ENCODE measurements around the gene GPANK1. TPM values are rescaled to one million over a fixed set of nuclear protein-coding genes. Genes with fewer than 3 reads are reported as not detected.

Gene GPANK1
- total and polyA plus RNA-seq, 9 of the 15 experiments (the other 6 are each of a cell fraction or from before 2014, with no cell fraction given): 32.2 to 111 (median 46.3) TPM

GRCh38 chr6:31681135-31681671, 16.4 kb upstream of the GPANK1 start (continued):
- TF ChIP-seq STAT6 (CRISPR knock-in tag; IDR thresholded peaks at IDR 0.05) (no peak), PATZ1 (CRISPR knock-in tag; IDR thresholded peaks at IDR 0.05; ENCODE audit: borderline replicate concordance) (no peak), TGIF2 (CRISPR knock-in tag; IDR thresholded peaks at IDR 0.05) (no peak), HDAC2 (IDR thresholded peaks at IDR 0.05) (no peak), ZBTB33 (CRISPR knock-in tag; IDR thresholded peaks at IDR 0.05) (peak; percentile 86), MEF2D (tag; conservative IDR thresholded peaks at IDR 0.05; ENCODE audit: low read depth) (no peak), ILK (tag; IDR thresholded peaks at IDR 0.05; ENCODE audit: borderline replicate concordance, low read depth) (no peak), CBX5 (IDR thresholded peaks at IDR 0.05; ENCODE audit: borderline replicate concordance, low read depth) (0 out of 2 replicates have a peak, but pooled peaks have one; percentile 10), ZFX (CRISPR knock-in tag; IDR thresholded peaks at IDR 0.05) (no peak), CBX8 (IDR thresholded peaks at IDR 0.05; ENCODE audit: borderline replicate concordance, extremely low read depth, low read depth, low read length, poor library complexity, severe bottlenecking) (no peak)
